ENCODE results near the gene SLC9A7.

The SLC9A7 gene

GRCh38 chrX:46642145-46642544 lies 116.8 kb downstream of the SLC9A7 start:
- peak; percentile 13 for DNase-seq

- no peak for DNase-seq
Measured at GRCh38 chrX:46637938-46638337, 121.0 kb downstream of the SLC9A7 start.

GRCh38 chrX:46636223-46636622 lies 122.7 kb downstream of the SLC9A7 start:
- no peak for DNase-seq

- DNase-seq, result no peak
Measured at GRCh38 chrX:46635186-46635585, 123.7 kb downstream of the SLC9A7 start.

GRCh38 chrX:46634577-46634976 lies 124.3 kb downstream of the SLC9A7 start:
- DNase-seq, result no peak

GRCh38 chrX:46630141-46630540 lies 128.8 kb downstream of the SLC9A7 start:
- no peak for DNase-seq

- no peak for DNase-seq
Measured at GRCh38 chrX:46628460-46629371, 130.2 kb downstream of the SLC9A7 start.

- no peak for DNase-seq
Measured at GRCh38 chrX:46627711-46628419, 131.1 kb downstream of the SLC9A7 start.

- no peak for DNase-seq
Measured at GRCh38 chrX:46627062-46627461, 131.9 kb downstream of the SLC9A7 start.

- DNase-seq, result no peak
Measured at GRCh38 chrX:46626566-46626965, 132.4 kb downstream of the SLC9A7 start.

- DNase-seq, result no peak
Measured at GRCh38 chrX:46624090-46624786, 134.7 kb downstream of the SLC9A7 start.

GRCh38 chrX:46621572-46621971 lies 137.3 kb downstream of the SLC9A7 start:
- DNase-seq, result no peak

- DNase-seq, result no peak
Measured at GRCh38 chrX:46620505-46620904, 138.4 kb downstream of the SLC9A7 start.

- DNase-seq, result no peak
Measured at GRCh38 chrX:46618947-46619346, 140.0 kb downstream of the SLC9A7 start.

- DNase-seq, result no peak
Measured at GRCh38 chrX:46617906-46618305, 141.0 kb downstream of the SLC9A7 start.

GRCh38 chrX:46611658-46612362 lies 147.1 kb downstream of the SLC9A7 start:
- DNase-seq, result no peak

GRCh38 chrX:46610070-46610658 lies 148.8 kb downstream of the SLC9A7 start:
- DNase-seq, result no peak

GRCh38 chrX:46607916-46608315 lies 151.0 kb downstream of the SLC9A7 start:
- no peak for DNase-seq

- DNase-seq, result no peak
Measured at GRCh38 chrX:46602468-46603102, 156.3 kb downstream of the SLC9A7 start.

GRCh38 chrX:46601283-46601682 lies 157.6 kb downstream of the SLC9A7 start:
- DNase-seq, result no peak

- DNase-seq, result no peak
Measured at GRCh38 chrX:46599051-46599560, 159.8 kb downstream of the SLC9A7 start.

- no peak for DNase-seq
Measured at GRCh38 chrX:46597771-46598170, 161.1 kb downstream of the SLC9A7 start.
